ENCODE measurements around the gene NIPAL3.

The NIPAL3 gene

DNA sequence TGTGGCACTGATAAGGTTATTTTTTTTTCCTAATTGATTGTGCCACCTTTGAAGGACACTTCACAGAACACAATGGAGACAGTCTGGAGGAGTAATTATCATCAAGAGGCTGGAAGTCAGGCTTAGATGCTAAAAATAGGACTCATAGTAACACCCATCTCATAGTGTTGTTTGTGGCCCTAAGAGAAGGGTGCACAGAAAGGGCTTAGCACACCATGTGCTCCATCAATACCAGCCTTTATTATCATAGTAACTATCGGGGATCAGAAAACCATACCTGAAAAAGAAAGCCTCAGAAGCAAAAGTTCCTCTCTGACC lies 11.9 kb downstream of the NIPAL3 start:
- 0 out of 2 replicates have a peak, but pooled peaks cover 3% of the 10 kb centered on the region for H3K36me3 ChIP-seq (replicated peaks; ENCODE audit: insufficient read depth, low read length)
- no peaks in the 10 kb centered on the region for H3K9me2 ChIP-seq (replicated peaks; ENCODE audit: insufficient read depth, low read length)
- no peaks in the 10 kb centered on the region for H3K9me3 ChIP-seq (replicated peaks; ENCODE audit: insufficient read depth, low read length)
- no peak overlapping the region for H2AFZ ChIP-seq (ENCODE audit: low read length)
- H3K4me1 ChIP-seq (ENCODE audit: low read length) = no peaks in the 10 kb centered on the region
- no peak overlapping the region for H3K4me2 ChIP-seq (ENCODE audit: low read depth, low read length)
- H3K9ac ChIP-seq (ENCODE audit: low read length) = no peak overlapping the region
- H4K20me1 ChIP-seq (ENCODE audit: insufficient read depth, low read length) = no peaks in the 10 kb centered on the region
- TF ChIP-seq, protein P1, sequence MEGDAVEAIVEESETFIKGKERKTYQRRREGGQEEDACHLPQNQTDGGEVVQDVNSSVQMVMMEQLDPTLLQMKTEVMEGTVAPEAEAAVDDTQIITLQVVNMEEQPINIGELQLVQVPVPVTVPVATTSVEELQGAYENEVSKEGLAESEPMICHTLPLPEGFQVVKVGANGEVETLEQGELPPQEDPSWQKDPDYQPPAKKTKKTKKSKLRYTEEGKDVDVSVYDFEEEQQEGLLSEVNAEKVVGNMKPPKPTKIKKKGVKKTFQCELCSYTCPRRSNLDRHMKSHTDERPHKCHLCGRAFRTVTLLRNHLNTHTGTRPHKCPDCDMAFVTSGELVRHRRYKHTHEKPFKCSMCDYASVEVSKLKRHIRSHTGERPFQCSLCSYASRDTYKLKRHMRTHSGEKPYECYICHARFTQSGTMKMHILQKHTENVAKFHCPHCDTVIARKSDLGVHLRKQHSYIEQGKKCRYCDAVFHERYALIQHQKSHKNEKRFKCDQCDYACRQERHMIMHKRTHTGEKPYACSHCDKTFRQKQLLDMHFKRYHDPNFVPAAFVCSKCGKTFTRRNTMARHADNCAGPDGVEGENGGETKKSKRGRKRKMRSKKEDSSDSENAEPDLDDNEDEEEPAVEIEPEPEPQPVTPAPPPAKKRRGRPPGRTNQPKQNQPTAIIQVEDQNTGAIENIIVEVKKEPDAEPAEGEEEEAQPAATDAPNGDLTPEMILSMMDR (IDR thresholded peaks at IDR 0.05; ENCODE audit: low read length) = no peak
- TF ChIP-seq EZH2 (optimal IDR thresholded peaks at IDR 0.05; ENCODE audit: low read depth, low read length) (no peak), EZH2phosphoT487 (IDR thresholded peaks at IDR 0.05; ENCODE audit: low read length) (no peak)
- no peak for DNase-seq
- no peaks in the 10 kb centered on the region for H3F3A ChIP-seq (ENCODE audit: insufficient read depth, low read length)
- peaks cover 18% of the 10 kb centered on the region; the same call in 1 of the 2 replicates for H3K79me2 ChIP-seq (ENCODE audit: low read length)
- H3K27me3 ChIP-seq (replicated peaks; ENCODE audit: insufficient read depth, low read length) = no peaks in the 10 kb centered on the region
- no peak overlapping the region for H3K4me3 ChIP-seq (ENCODE audit: low read length)
- H3K27ac ChIP-seq (ENCODE audit: low read length) = no peak overlapping the region

DNA sequence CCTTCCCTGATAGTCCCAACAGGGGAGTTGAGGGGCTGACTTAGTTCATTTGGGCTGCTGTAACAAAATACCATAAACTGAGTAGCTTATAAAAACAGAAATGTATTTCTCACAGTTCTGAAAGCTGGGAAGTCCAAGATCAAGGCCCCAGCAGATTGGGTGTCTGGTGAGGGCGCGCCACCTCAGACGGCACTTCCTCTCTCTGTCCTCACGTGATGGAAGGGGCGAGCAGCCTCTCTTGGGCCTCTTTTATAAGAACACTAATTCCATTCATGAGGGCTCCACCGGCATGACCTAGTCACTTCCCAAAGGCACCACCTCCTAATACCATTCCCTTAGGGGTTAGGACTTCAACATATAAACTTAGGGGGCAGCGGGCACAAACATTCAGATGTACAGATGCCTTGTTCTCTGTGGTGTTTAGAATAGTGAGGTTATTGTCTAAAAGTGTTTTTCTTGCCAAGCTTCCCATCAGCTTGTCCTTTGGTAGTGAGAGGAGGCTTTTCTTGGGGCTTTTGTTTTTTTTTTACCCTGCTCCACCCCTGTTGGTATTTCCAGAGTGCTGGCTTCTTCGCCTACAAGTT lies 20.3 kb downstream of the NIPAL3 start:
- Histone ChIP-seq H3K36me3 (replicated peaks; ENCODE audit: insufficient read depth, low read length) (no peaks in the 10 kb centered on the region; the same call in 1 of the 2 replicates), H3K4me1 (ENCODE audit: low read length) (no peaks in the 10 kb centered on the region), H3K4me3 (ENCODE audit: low read length) (no peak overlapping the region), H3K9ac (ENCODE audit: low read length) (no peak overlapping the region), H3K79me2 (ENCODE audit: low read length) (0 out of 2 replicates have a peak, but pooled peaks cover 7% of the 10 kb centered on the region), H3K4me2 (ENCODE audit: low read depth, low read length) (no peak overlapping the region), H3K9me3 (replicated peaks; ENCODE audit: insufficient read depth, low read length) (no peaks in the 10 kb centered on the region), H3K9me2 (replicated peaks; ENCODE audit: insufficient read depth, low read length) (no peaks in the 10 kb centered on the region), H4K20me1 (ENCODE audit: insufficient read depth, low read length) (no peaks in the 10 kb centered on the region), H3F3A (ENCODE audit: insufficient read depth, low read length) (no peaks in the 10 kb centered on the region), H3K27me3 (replicated peaks; ENCODE audit: insufficient read depth, low read length) (no peaks in the 10 kb centered on the region), H3K27ac (ENCODE audit: low read length) (no peak overlapping the region), H2AFZ (ENCODE audit: low read length) (no peak overlapping the region)
- DNase-seq = no peak
- no peak for TF ChIP-seq EZH2 (optimal IDR thresholded peaks at IDR 0.05; ENCODE audit: low read depth, low read length)
- TF ChIP-seq, protein P1 (IDR thresholded peaks at IDR 0.05; ENCODE audit: low read length) = no peak
- no peak for TF ChIP-seq EZH2phosphoT487 (IDR thresholded peaks at IDR 0.05; ENCODE audit: low read length)

DNA sequence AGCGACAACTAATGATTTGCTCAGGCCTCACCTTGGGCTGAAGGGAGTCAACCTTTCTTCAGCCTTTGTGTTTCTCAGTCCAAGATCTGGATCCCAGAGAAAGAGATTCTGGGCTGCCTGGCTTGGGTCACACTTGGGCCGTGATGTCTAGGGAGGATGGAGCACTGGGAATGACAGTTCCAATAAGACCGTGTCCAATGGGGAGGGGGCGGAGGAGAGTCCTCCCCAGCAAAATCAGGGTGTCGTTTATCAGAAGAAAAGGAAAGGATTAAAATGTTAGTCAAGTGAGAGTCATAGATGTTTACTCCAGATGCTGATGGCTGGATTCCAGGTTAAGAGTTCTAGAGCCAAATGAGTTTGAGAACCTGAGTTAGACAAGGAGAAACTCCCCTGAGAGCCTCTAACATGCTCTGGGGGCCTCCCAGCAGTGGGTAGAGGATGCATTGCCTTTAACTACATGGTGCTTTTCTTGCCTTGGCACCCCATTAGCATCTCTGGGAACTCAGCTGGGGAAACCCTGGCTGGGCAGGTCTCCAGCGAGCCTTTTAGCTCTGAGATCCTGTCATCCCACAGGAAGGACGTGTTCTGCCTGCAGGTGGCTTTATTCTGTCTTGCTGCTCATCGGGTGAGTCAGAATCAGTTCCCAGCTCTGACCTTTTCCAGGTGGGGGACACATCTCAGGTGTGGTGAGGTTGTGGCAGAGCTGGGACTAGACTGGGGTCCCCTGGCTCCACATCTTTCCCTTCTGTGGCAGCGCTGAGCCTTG lies 22.2 kb downstream of the NIPAL3 start:
- Histone ChIP-seq H3K4me3 (ENCODE audit: low read length) (no peak overlapping the region), H3K9me3 (replicated peaks; ENCODE audit: insufficient read depth, low read length) (no peaks in the 10 kb centered on the region), H3K9ac (ENCODE audit: low read length) (no peak overlapping the region), H3K27ac (ENCODE audit: low read length) (no peak overlapping the region), H3K4me1 (ENCODE audit: low read length) (no peaks in the 10 kb centered on the region), H3K79me2 (ENCODE audit: low read length) (0 out of 2 replicates have a peak, but pooled peaks cover 7% of the 10 kb centered on the region), H3K27me3 (replicated peaks; ENCODE audit: insufficient read depth, low read length) (no peaks in the 10 kb centered on the region), H3K4me2 (ENCODE audit: low read depth, low read length) (no peak overlapping the region), H3K9me2 (replicated peaks; ENCODE audit: insufficient read depth, low read length) (no peaks in the 10 kb centered on the region), H2AFZ (ENCODE audit: low read length) (no peak overlapping the region), H4K20me1 (ENCODE audit: insufficient read depth, low read length) (no peaks in the 10 kb centered on the region), H3F3A (ENCODE audit: insufficient read depth, low read length) (no peaks in the 10 kb centered on the region), H3K36me3 (replicated peaks; ENCODE audit: insufficient read depth, low read length) (no peaks in the 10 kb centered on the region; the same call in 1 of the 2 replicates)
- no peak for DNase-seq
- TF ChIP-seq EZH2 (optimal IDR thresholded peaks at IDR 0.05; ENCODE audit: low read depth, low read length) (no peak), EZH2phosphoT487 (IDR thresholded peaks at IDR 0.05; ENCODE audit: low read length) (no peak)
- TF ChIP-seq, protein P1 (IDR thresholded peaks at IDR 0.05; ENCODE audit: low read length) = no peak
